ENCODE results near the gene BHLHE40. TPM values are rescaled to one million over a fixed set of nuclear protein-coding genes. Genes with fewer than 3 reads are reported as not detected.

The BHLHE40 gene
- total and polyA plus RNA-seq, 2 of the 8 experiments (the other 6 are each of a cell fraction or from before 2014, with no cell fraction given): 1.5 to 2.2 TPM

DNA sequence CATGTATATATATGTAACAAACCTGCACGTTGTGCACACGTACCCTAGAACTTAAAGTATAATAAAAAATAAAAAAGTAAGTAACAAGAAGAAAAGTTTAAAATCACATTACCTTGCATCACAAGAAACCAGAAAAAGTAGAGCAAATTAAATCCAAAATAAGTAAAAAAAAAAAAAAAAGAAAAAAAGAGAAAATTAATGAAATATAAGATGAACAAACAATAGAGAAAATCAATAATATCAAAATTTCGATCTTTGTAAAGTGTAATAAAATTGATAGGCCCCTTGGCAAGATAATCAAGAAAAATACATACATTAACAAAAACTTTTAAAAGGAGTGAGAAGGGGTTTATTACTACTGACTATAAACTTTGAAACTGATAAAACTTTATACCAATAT, 7.4 kb upstream of the BHLHE40 start:
- DNase-seq (ENCODE audit: low read depth in 1 of 2, low spot score in 2 of 2) (no peak), FAIRE-seq (no peak)
- H3K23ac ChIP-seq (ENCODE audit: insufficient read length): no peak overlapping the region
- no peak overlapping the region for H4K5ac ChIP-seq (ENCODE audit: insufficient read length, low read depth, low read length)
- no peaks in the 10 kb centered on the region for H3K79me2 ChIP-seq (ENCODE audit: control insufficient read depth in 1 of 2, insufficient read depth in 2 of 2, low read length in 2 of 2)
- H4K91ac ChIP-seq (replicated peaks; ENCODE audit: insufficient read length, low read length): no peak overlapping the region
- no peaks in the 10 kb centered on the region for H3K9me3 ChIP-seq (ENCODE audit: insufficient read depth in 2 of 2, low read depth in 1 of 2, low read length in 1 of 2)
- no peak overlapping the region for H2BK15ac ChIP-seq (ENCODE audit: low read length)
- no peak overlapping the region for H2BK5ac ChIP-seq (ENCODE audit: low read depth, low read length)
- H3K56ac ChIP-seq (replicated peaks; ENCODE audit: insufficient read length, low read depth, low read length): no peak overlapping the region
- no peak overlapping the region for H2BK20ac ChIP-seq (ENCODE audit: low read length)
- no peak overlapping the region for H3K27ac ChIP-seq (ENCODE audit: low read depth, low read length)
- H2AFZ ChIP-seq (ENCODE audit: low read length): no peak overlapping the region
- TF ChIP-seq BCL11A (IDR thresholded peaks at IDR 0.05; ENCODE audit: low read depth in 2 of 2, low read length in 2 of 2): no peak
- TF ChIP-seq SP1 (IDR thresholded peaks at IDR 0.05; ENCODE audit: low read depth, low read length): no peak
- TF ChIP-seq EZH2 (IDR thresholded peaks at IDR 0.05; ENCODE audit: low read depth, low read length, severe bottlenecking): no peak
- TF ChIP-seq POLR2AphosphoS5 (IDR thresholded peaks at IDR 0.05; ENCODE audit: low read depth, low read length): no peak
- TF ChIP-seq HDAC6 (IDR thresholded peaks at IDR 0.05; ENCODE audit: low read depth, low read length): no peak
- H4K20me1 ChIP-seq (replicated peaks in 1 of 2; ENCODE audit: control insufficient read depth in 1 of 2, insufficient read depth in 2 of 2, low read length in 2 of 2): no peaks in the 10 kb centered on the region
- no peak overlapping the region for H3K9ac ChIP-seq (replicated peaks in 1 of 4; ENCODE audit: extremely low read depth in 1 of 4, low read depth in 3 of 4, low read length in 3 of 4)
- H2BK12ac ChIP-seq (ENCODE audit: low read depth, low read length): no peak overlapping the region
- no peaks in the 10 kb centered on the region for H3K36me3 ChIP-seq (ENCODE audit: control insufficient read depth in 2 of 4, insufficient read depth in 4 of 4, low read length in 3 of 4)
- no peak overlapping the region for H3K18ac ChIP-seq (ENCODE audit: extremely low read depth, low read length)
- CTCF ChIA-PET (ENCODE audit: partially characterized antibody): interaction anchor here (1.1 to 1.5 kb wide), 4 partner anchors 10 to 260 kb away, joined by 3 to 6 read pairs (median 4); no protein-coding TSS in a partner anchor
- H3K27me3 ChIP-seq (replicated peaks in 1 of 4; ENCODE audit: control insufficient read depth in 3 of 4, extremely low read depth in 1 of 4, insufficient read depth in 3 of 4, low read length in 3 of 4): peaks cover 1 to 6% (median 3%) of the 10 kb centered on the region in 4 experiments
- peaks cover 0 to 2% (median 0%) of the 10 kb centered on the region in 4 experiments; a peak in 1 of 7 replicates for H3K4me1 ChIP-seq (replicated peaks in 1 of 4; ENCODE audit: control insufficient read depth in 3 of 4, insufficient read depth in 4 of 4, low read length in 3 of 4)
- no peak overlapping the region for H2BK120ac ChIP-seq (replicated peaks; ENCODE audit: low read depth, low read length)
- no peak overlapping the region for H4K8ac ChIP-seq (ENCODE audit: extremely low read depth, insufficient read depth, low read length)
- no peak overlapping the region for H3K4me3 ChIP-seq (ENCODE audit: extremely low read depth in 1 of 4, insufficient read depth in 2 of 4, low read depth in 3 of 4, low read length in 4 of 4)
- H3K79me1 ChIP-seq (ENCODE audit: low read depth, low read length): no peaks in the 10 kb centered on the region
- no peak overlapping the region for H3K14ac ChIP-seq (ENCODE audit: insufficient read length)
- no peak overlapping the region for H3K4ac ChIP-seq (replicated peaks; ENCODE audit: insufficient read length, low read depth, low read length)
- POLR2A ChIA-PET (ENCODE audit: partially characterized antibody): no interaction called here
- no peak overlapping the region for H2AK5ac ChIP-seq (ENCODE audit: low read depth, low read length)
- 93% methylated on average over 3 of the region's 3 CpGs; no CpG with 5 or more reads in 1 of the 2 experiments for WGBS, 2 experiments (ENCODE audit: extremely low coverage in 1 of 2, insufficient coverage in 1 of 2, insufficient read length in 1 of 2, insufficient replicate concordance in 2 of 2, low coverage in 1 of 2, low lambda C conversion rate in 2 of 2, missing lambda C conversion rate in 1 of 2)
- no peak overlapping the region for H3K4me2 ChIP-seq (ENCODE audit: insufficient read depth in 1 of 2, low read depth in 2 of 2, low read length in 2 of 2)
- H3K23me2 ChIP-seq (ENCODE audit: low read depth, low read length): no peaks in the 10 kb centered on the region
